Measurements from ENCODE around the gene APBB3.
"Not testable (repeated sequence)": the region's sequence is repeated elsewhere in the genome, so short reads cannot be mapped to it uniquely, and the experiment has no call there.

The APBB3 gene, protein sequence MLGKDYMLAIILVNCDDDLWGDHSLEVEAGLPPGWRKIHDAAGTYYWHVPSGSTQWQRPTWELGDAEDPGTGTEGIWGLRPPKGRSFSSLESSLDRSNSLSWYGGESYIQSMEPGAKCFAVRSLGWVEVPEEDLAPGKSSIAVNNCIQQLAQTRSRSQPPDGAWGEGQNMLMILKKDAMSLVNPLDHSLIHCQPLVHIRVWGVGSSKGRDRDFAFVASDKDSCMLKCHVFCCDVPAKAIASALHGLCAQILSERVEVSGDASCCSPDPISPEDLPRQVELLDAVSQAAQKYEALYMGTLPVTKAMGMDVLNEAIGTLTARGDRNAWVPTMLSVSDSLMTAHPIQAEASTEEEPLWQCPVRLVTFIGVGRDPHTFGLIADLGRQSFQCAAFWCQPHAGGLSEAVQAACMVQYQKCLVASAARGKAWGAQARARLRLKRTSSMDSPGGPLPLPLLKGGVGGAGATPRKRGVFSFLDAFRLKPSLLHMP

DNA sequence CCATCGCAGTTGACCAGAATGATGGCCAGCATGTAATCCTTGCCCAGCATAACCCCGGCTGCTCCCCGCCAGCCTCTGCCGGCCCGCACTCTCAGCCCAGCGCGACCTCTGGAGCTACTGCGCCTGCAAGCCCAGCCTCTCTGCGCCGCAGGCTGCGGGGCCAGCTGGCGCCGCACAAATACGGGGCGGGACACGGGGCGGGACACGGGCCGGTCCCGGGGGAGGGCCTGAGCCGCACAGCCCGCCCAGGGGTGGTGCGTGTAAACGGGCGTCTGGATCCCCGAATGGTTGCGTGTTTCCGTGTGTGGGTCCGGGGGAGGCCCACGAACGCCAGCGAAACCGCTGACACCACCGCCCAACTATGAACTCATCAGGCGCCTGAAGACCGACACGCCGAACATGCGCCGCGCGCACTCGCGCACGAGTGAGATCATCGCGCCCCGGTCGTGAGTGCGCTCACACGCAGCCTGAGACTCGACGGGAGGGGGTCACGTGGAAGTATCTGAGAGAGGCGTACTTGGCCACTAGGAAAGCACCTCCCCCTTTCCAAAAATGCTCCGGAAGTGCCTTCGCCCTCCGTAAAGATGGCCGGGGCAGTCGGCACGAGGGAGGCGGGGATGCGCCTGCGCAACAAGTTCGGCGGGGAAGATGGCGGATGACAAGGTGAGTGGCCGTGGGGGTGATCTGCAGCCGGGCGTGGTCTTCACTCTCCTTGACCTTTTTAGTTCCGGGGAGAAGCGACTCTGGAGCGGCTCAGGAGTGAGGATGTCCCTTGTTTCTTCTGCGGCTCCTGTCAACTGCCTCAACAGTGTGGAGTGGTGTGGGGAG lies at the start of gene APBB3, which contains the start of gene SLC35A4:
Gene APBB3, minus strand, starts transcription at position 403 of the 828 bp plus-strand sequence. Its CDS starts 353 bp downstream, at position 50.
Gene SLC35A4, plus strand, starts transcription at position 633 of the 828 bp plus-strand sequence. CDS start 2,342 bp downstream, outside the sequence.
- peak; percentile 97 to 99 for DNase-seq

DNA sequence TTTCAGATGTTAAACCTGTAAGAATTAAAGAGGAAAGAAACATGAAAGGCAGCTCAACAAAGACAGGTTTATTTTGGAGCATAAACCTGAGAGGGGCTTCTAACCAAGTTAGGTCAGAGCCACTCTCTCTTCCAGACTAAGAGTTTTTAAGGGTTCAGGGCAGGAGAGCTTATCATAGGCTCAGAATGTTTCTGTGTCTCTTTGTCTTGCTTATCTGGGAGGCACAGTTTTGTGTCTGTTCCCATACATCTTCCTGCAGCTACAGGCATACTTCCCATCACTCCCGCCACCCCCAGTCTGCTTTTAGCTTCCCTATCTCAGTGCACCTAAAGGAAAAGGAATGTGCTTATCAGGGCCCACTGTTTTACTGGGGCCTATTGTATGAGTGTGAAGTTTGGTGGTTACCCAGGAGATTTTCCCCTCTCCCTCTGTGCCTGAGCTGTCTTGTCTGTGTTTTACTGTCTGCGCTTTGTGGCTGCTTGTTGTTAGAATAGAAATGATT lies 46.7 kb upstream of the APBB3 start:
- DNase-seq: no peak

GRCh38 chr5:140609126-140609525 lies 44.7 kb upstream of the APBB3 start:
- no peak for DNase-seq

GRCh38 chr5:140608722-140609121 lies 44.3 kb upstream of the APBB3 start:
- no peak for DNase-seq

DNA sequence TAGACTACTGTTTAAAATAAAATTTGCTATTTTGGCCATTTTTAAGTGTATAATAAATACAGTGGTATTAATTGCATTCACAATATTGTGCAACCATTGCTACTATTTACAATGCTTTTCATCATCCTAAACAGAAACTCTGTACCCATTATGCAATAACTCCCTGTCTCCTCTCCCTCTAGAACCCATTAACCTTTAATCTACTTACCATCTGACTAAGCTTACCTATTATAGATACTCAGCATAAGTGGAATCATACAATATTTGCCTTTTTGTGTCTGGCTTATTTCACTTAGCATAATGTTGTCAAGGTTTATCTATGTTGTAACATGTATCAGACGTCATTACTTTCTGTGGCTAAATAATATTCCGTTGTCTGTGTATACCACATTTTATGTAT lies 42.6 kb upstream of the APBB3 start:
- no peak for DNase-seq

DNA sequence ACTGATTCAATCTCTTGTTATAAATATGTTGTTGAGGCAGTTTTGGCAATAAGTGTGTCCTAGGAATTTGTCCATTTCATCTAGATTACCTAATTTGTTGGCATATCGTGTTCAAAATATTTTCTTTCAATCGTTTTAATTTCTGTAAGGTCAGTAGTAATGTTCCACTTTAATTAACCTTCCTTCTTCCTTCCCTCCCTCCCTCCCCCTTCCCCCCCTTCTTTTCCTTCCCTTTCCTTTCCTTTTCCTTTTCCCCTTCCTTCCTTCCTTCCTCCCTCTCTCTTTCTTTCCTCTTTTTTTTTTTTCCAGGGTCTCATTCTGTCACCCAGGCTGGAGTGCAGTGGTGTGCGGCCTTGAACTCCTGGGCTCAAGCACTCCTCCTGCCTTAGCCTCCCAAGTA lies 41.5 kb upstream of the APBB3 start:
- no peak for DNase-seq

GRCh38 chr5:140603734-140604133 lies 39.3 kb upstream of the APBB3 start:
- DNase-seq: no peak

DNA sequence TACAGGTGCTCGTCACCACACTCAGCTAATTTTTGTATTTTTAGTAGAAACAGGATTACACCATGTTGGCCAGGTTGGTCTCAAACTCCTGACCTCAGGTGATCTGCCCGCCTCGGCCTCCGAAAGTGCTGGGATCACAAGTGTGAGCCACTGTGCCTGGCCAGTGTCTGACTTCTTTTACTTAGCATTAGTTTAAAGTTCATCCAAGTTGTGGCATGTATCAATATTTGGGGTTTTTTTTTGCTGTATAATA lies 39.0 kb upstream of the APBB3 start:
- DNase-seq: not testable (repeated sequence)

GRCh38 chr5:140602147-140602546 lies 37.7 kb upstream of the APBB3 start:
- no peak for DNase-seq

- DNase-seq: no peak
These were observed 35.7 kb upstream of the APBB3 start for GRCh38 chr5:140600096-140600495.

- no peak for DNase-seq
These were observed 34.4 kb upstream of the APBB3 start for GRCh38 chr5:140598836-140599235.

DNA sequence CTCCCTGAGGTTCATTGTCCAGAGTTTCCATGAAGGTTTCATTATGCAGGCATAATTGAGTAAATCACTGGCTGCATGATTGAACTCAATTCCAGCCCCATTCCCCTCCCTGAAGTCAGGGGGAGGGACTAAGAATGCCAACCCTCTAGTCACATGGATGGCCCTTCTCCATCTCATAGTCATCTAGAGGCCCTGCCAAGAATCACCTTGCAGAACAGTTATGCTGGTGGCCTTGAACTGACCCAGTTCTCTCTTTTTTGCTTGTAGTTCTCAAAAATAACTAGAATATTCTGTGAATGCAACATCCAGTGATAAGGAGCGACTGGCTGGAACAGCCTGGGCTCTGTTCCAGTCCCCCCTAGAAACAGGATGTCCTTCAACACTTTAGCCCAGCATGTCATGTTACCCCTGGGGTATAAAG lies 31.9 kb upstream of the APBB3 start:
- no peak for DNase-seq

DNA sequence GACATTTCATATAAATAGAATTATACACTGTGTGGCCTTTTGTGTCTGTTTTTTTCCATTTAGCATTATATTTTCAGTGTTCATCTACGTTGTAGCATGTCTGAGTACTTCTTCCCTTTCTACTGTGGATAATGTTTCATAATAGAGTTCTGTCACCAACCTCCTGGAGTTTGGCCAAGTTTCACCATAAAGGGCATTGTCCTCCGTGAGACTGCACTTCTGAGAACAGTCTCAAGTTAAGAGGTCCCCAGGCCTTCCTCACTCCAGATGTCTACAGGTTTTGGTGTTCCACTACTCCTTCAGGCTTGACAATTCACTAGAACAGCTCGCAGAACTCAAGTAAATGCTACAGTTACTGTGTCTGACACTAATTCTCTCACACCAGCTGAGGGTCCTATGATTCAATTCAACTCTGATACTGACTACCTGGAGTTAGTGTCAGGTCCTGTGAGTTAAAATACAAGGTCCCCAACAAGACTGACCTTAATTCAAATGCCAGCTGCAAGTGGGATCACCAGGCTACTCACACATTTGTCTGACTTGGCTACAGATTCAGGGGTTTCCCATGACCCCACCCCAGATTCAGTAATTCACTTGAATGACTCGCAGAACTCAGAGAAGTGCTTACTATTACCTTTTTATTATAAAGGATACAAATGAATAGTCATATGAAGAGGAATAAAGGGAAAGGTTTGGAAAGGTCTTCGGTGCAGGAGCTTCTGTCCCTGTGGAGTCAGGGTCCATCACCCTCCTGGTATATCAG lies 31.3 kb upstream of the APBB3 start:
- no peak for DNase-seq

- DNase-seq: no peak
These were observed 29.8 kb upstream of the APBB3 start for GRCh38 chr5:140594169-140594568.

DNA sequence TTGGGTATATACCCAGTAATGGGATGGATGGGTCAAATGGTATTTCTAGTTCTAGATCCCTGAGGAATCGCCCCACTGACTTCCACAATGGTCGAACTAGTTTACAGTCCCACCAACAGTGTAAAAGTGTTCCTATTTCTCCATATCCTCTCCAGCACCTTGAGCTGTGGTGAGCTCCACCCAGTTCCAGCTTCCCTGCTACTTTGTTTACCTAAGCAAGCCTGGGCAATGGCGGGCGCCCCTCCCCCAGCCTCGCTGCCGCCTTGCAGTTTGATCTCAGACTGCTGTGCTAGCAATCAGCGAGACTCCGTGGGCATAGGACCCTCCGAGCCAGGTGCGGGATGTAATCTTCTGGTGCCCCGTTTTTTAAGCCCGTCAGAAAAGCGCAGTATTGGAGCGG lies 28.7 kb upstream of the APBB3 start:
- DNase-seq: not testable (repeated sequence)

- no peak for DNase-seq
These were observed 27.5 kb upstream of the APBB3 start for GRCh38 chr5:140591747-140592372.

DNA sequence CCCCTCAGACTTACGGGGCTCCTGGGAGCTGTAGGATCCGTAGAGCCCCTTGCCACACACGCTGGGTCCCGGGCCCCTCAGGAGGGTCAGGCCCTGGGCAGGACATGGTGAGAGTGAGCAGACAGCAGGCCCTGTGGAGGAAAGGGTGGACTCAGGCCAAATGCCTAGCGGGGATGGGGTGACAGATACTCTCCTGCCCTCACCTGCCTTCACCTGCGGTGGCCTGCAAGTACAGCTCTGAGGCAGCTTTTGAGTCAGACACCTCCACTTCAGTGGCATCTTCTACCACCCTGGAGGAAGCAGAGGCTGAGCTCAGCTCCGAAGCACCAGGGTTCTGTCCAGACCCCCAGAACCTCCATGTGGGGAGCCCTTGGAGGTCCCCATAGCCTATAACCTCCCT lies 26.5 kb upstream of the APBB3 start:
- DNase-seq: no peak

- DNase-seq: no peak
These were observed 24.1 kb upstream of the APBB3 start for GRCh38 chr5:140588311-140589070.

- DNase-seq: no peak
These were observed 23.1 kb upstream of the APBB3 start for GRCh38 chr5:140587495-140587894.

DNA sequence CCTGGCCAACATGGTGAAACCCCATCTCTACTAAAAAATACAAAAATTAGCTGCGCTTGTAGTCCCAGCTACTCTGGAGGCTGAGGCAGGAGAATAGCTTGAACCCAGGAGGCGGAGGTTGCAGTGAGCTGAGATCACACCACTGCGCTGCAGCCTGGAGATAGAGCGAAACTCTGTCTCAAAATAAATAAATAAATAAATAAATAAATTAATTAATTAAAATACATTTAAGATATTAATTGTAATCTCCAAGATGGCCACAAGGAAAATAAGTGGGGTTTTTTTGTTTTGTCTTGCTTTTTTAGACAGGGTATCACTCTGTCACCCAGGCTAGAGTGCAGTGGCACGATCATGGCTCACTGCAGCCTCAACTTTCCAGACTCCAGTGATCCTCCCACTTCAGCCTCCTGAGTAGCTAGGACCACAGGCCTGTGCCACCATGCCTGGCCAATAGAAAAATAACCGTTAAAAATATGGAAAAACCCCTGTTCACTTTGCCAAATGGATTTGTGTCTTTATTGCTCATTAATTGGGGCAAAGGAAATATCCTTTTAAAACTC lies 14.9 kb upstream of the APBB3 start:
- DNase-seq: not testable (repeated sequence)

- no peak for DNase-seq
These were observed 12.4 kb upstream of the APBB3 start for GRCh38 chr5:140576776-140577201.

Measured in cerebellar nuclear complex (tissue), 1 donor.